ENCODE data around the gene DLK2.
A peak's percentile ranks its signal among the peaks of the same experiment; 100 is the strongest.

DLK2 gene

DNA sequence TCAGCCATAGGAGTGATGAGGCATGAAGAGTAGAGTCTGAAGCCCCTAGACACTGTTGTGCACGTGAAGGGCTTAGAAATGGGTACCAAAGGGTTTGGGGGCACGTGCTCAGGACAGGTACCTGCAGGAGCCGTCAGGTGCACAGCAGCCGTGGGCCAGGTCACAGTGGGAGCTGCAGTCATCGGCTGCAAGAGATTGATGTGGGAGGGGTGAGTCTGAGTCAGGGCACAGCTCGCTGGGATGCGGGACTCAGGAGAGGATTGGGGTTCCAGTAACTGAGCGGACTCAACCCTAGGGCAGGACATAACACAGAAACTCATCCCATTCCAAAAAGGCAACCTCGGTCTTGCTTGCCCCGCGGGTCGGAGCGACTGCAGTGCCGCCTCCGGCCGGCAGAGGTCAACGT, 1.1 kb downstream of the DLK2 start:
- peak; percentile 12 to 55 (median 24) for DNase-seq (ENCODE audit: low read depth in 3 of 3, low spot score in 1 of 3)

DNA sequence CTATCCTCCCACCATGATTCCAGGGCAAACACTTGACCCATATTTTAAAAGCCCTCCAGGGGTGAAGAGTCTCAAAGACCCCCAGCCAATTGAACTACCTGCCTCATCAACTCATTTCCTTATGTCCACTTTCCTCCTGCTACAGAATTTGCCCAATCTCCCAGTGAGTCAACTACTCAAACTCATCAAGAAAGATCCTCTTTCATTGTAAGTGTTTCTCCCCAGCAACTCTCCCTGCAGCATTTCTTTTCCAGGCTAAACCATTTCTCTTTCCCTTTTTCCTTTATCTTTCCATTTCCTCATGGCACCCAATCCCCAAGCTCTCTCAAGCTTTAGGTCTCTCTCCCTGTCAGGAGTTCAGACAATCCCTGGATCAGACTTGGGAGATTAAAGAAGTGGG, 1.5 kb downstream of the DLK2 start:
- DNase-seq (ENCODE audit: low read depth in 3 of 3, low spot score in 1 of 3) = no peak

GRCh38 chr6:43452896-43453295, 2.5 kb downstream of the DLK2 start:
- DNase-seq (ENCODE audit: low read depth in 3 of 3, low spot score in 1 of 3) = no peak

- no peak for DNase-seq (ENCODE audit: low read depth in 3 of 3, low spot score in 1 of 3)
Measured at GRCh38 chr6:43451939-43452338, 3.4 kb downstream of the DLK2 start.

- DNase-seq (ENCODE audit: low read depth in 3 of 3, low spot score in 1 of 3) = no peak
Measured at GRCh38 chr6:43451348-43451747, 4.0 kb downstream of the DLK2 start.

- DNase-seq (ENCODE audit: low read depth in 3 of 3, low spot score in 1 of 3) = no peak
Measured at GRCh38 chr6:43450699-43451131, 4.6 kb downstream of the DLK2 start.

- no peak for DNase-seq (ENCODE audit: low read depth in 3 of 3, low spot score in 1 of 3)
Measured at GRCh38 chr6:43448916-43449315, 6.4 kb downstream of the DLK2 start.

- no peak for DNase-seq (ENCODE audit: low read depth in 3 of 3, low spot score in 1 of 3)
Measured at GRCh38 chr6:43447604-43448003, 7.7 kb downstream of the DLK2 start.

DNA sequence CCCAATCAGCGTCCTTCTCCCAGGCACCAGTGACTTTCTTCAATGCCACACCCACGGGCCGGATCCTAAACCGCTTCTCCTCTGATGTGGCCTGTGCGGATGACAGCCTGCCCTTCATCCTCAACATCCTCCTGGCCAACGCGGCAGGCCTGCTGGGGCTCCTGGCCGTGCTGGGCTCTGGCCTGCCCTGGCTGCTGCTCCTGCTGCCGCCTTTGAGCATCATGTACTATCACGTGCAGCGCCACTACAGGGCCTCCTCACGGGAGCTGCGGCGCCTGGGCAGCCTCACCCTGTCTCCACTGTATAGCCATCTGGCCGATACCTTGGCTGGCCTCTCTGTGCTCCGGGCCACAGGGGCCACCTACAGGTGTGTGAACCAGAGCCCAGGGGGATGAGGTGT, 9.8 kb downstream of the DLK2 start:
- DNase-seq (ENCODE audit: low read depth in 3 of 3, low spot score in 1 of 3) = no peak

DNA sequence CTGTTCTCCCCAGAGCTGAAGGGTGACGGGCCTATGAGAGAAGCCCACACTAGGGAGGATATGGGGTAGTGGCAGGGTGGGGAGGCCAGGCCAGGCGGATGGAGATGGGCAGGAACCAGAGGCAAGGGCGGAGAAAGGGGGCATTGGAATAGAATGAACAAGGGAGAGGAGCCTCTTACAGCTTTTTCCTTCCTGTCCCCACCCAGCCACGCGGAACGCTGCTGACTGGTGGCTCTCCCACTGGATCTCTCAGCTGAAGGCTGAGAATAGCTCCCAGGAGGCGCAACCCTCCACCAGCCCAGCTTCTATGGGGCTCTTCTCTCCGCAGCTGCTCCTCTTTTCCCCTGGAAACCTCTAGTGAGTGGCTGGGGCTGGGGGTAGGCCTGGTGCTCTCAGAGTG, 10.8 kb downstream of the DLK2 start:
- DNase-seq (ENCODE audit: low read depth in 3 of 3, low spot score in 1 of 3) = no peak

- no peak for DNase-seq (ENCODE audit: low read depth in 3 of 3, low spot score in 1 of 3)
Measured at GRCh38 chr6:43444036-43444435, 11.3 kb downstream of the DLK2 start.

- DNase-seq (ENCODE audit: low read depth in 3 of 3, low spot score in 1 of 3) = no peak
Measured at GRCh38 chr6:43442935-43443334, 12.4 kb downstream of the DLK2 start.

DNA sequence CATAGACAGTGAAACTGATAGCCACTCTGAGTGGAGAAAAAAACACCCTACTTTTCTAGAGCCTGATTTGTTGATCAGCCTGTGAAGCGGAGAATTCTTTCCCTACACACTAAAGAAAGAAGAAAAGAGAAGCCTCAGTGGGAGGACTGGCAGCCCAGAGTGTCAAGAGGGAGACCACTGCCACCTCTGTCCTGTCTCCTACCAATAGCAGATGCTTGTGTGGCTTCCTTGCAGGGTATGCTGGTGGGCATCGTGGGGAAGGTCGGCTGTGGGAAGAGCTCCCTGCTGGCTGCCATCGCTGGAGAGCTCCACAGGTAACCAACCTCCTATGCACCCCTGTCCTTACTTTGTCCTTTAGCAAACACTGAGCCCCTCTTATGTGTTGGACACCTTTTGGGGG, 17.6 kb downstream of the DLK2 start:
- DNase-seq (ENCODE audit: low read depth in 3 of 3, low spot score in 1 of 3) = no peak

DNA sequence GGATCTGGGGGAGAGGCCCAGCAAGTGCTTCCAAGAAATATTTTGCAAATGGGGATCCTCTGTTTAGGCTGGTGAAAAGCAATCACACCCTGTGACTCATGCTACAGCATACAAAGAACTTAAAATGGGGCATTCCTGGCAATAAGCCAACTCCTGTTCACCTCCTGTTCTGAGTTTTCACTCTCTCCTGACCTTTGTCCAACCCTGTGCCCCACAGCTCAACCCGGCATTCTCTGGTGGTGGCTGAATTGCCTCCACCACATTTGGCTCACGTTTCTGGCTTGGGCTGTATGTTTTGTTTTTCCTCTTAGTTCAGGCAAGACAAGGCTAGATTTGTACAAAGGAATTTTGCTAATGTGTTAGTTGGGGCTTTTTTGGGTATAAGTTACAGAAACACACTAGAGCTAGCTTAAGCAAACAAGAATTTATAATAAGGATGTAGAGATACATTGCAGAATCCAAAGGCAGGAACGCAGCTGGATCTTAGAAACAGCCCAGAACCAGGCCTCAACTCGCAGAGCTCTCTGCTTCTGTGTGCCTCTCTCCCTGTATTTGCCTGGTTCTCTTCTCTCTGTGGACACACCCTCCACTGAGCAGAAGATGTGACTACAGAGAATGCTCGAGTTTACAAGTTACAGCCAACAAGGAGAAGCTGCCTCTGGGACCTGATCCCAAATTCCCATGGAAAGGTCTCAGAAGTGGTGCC, 18.6 kb downstream of the DLK2 start:
- DNase-seq (ENCODE audit: low read depth in 3 of 3, low spot score in 1 of 3) = no peak

DNA sequence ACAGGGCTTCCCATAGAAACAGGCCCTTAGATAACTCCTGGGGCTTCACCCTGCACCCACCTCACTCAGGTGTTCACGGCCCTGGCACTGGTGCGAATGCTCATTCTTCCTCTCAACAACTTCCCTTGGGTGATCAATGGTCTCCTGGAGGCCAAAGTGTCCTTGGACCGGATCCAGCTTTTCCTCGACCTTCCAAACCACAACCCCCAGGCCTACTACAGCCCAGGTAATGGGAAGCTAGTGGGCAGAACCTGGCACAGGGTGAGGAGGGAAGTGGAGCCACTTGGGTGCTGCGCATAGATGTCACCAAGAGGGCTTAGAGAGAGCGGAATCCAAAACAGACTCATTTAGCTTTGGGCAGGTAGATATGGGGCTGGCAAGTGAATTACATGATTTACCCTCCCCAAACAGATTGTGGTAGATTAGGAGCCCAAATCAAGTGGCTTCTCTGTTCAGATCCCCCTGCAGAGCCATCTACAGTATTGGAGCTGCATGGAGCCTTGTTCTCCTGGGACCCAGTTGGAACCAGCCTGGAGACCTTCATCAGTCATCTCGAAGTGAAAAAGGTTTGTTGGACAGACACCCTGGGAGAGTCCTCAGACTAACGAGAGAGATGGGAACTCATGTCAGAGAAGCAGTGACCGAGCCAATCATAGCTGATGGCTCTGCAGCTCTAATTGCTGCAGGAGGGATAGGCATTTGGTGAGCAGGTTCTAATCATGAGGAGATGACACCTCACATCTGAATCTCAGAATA, 19.5 kb downstream of the DLK2 start:
- no peak for DNase-seq (ENCODE audit: low read depth in 3 of 3, low spot score in 1 of 3)

GRCh38 chr6:43434943-43435342, 20.4 kb downstream of the DLK2 start:
- no peak for DNase-seq (ENCODE audit: low read depth in 3 of 3, low spot score in 1 of 3)

- no peak for DNase-seq (ENCODE audit: low read depth in 3 of 3, low spot score in 1 of 3)
Measured at GRCh38 chr6:43434001-43434840, 21.1 kb downstream of the DLK2 start.

- DNase-seq (ENCODE audit: low read depth in 3 of 3, low spot score in 1 of 3) = no peak
Measured at GRCh38 chr6:43433148-43433547, 22.2 kb downstream of the DLK2 start.

DNA sequence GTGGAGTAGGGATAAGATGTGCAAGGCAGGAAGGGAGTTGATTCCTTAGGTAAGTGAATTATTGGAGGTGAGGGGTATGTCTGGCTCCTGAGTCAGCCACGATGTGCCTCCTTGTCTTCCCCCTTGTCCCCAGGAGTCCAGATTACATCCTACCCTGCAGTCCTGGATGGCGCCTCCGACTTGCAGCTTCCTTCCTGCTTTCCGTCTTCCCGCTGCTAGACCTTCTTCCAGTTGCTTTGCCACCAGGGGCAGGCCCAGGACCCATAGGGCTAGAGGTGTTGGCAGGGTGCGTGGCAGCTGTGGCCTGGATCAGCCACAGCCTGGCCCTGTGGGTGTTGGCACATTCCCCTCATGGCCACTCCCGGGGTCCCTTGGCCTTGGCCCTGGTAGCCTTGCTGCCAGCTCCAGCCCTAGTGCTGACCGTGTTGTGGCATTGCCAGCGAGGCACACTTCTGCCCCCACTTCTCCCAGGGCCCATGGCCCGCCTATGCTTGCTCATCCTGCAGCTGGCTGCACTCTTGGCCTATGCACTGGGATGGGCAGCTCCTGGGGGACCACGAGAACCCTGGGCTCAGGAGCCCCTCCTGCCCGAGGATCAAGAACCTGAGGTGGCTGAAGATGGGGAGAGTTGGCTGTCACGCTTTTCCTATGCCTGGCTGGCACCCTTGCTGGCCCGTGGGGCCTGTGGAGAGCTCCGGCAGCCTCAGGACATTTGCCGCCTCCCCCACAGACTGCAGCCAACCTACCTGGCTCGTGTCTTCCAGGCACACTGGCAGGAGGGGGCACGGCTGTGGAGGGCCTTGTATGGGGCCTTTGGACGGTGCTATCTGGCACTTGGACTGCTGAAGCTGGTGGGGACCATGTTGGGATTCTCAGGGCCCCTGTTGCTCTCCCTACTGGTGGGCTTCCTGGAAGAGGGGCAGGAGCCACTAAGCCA, 23.1 kb downstream of the DLK2 start:
- no peak for DNase-seq (ENCODE audit: low read depth in 3 of 3, low spot score in 1 of 3)

GRCh38 chr6:43428874-43429273, 26.5 kb downstream of the DLK2 start:
- DNase-seq (ENCODE audit: low read depth in 3 of 3, low spot score in 1 of 3) = no peak

DNA sequence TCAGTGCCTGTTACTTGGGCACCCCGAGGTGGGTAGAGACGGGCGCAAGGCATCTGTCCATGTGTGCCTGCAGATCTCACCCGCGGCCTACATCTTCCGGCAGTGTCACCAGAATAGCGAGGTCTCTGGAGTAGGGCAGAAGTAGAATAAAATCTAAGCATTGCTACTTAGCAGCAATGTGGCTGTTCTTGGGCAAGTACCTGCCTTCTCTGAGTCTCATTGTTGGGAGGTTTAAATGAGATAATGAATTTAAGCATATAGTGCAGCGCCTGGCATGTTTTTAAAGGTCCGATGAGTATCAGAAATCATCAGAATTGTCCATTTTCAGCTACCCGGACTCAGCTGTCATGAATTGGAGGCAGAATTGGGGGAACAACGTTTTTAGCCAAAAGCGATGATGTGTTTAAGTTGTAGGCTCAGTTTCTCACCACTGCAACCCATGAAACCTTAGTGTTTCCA, 27.2 kb downstream of the DLK2 start:
- no peak for DNase-seq (ENCODE audit: low read depth in 3 of 3, low spot score in 1 of 3)

All from stimulated activated CD4-positive, alpha-beta T cell treated with anti-CD3 and anti-CD28 coated beads, TNF-alpha, amount 100 ng/mL, for 1 hour (primary cell).